Uterus (tissue), 4 donors: ENCODE results near the gene SPATS2L. TPM values are rescaled to one million over a fixed set of nuclear protein-coding genes. Genes with fewer than 3 reads are reported as not detected.

Experiments used
- DNase-seq, 2 donors: peaks; one replicate each; pipeline ENCODE4 v3.0.0-alpha.2; 2019 to 2020
- H3K27ac ChIP-seq, 2 donors: fragments of 200-600 bp; sonication (generic); 1 replicate in 1 of 2; 2 replicates in 1 of 2; pipeline ENCODE4 v1.5.1; 2016 to 2018
- H3K27me3 ChIP-seq, 2 donors: fragments of 200-600 bp; sonication (generic); one replicate each; pipeline ENCODE4 v1.5.1; 2018 to 2019; ENCODE audit warnings: control low read depth in 1 of 2
- H3K36me3 ChIP-seq, 2 donors: fragments of 200-600 bp; sonication (generic); one replicate each; pipeline ENCODE4 v1.5.1; 2019; ENCODE audit warnings: control low read depth in 1 of 2
- H3K4me1 ChIP-seq, 2 donors: fragments of 200-600 bp; sonication (generic); one replicate each; pipeline ENCODE4 v1.5.1; 2018 to 2019; ENCODE audit warnings: control low read depth in 1 of 2
- H3K4me3 ChIP-seq, 2 donors: fragments of 200-600 bp; sonication (generic); 1 replicate in 1 of 2; 2 replicates in 1 of 2; pipeline ENCODE4 v1.5.1; 2018 to 2019; ENCODE audit warnings: mild to moderate bottlenecking in 1 of 2
- H3K9me3 ChIP-seq, 2 donors: fragments of 200-600 bp; sonication (generic); one replicate each; pipeline ENCODE4 v1.5.1; 2019; ENCODE audit warnings: control low read depth in 1 of 2
- CTCF ChIP-seq, 4 experiments: fragments of 200-600 bp in 2 of 4; fragments of 450-650 bp in 2 of 4; sonication (generic) in 2 of 4; IDR thresholded peaks; one replicate each; pipeline ENCODE4 v1.5.1; 2016 to 2019; ENCODE audit warnings: antibody characterized with exemption in 4 of 4, mild to moderate bottlenecking in 2 of 4, moderate library complexity in 1 of 4
- POLR2A ChIP-seq, 2 donors: fragments of 450-650 bp; IDR thresholded peaks; one replicate each; pipeline ENCODE4 v1.6.1; 2016; ENCODE audit warnings: antibody characterized with exemption in 2 of 2, mild to moderate bottlenecking in 1 of 2, moderate library complexity in 1 of 2
- intact Hi-C: fragments of 100-400 bp; cut with DNase I; formaldehyde crosslinking; loops from one replicate; pipeline ENCODE4 v1.15.1; 2023; ENCODE audit warnings: low total_unique reads
- total RNA-seq, 4 donors: library from RNA; depleted of rRNA in 3 of 4; stranded (reverse); fragments of >200 nt in 3 of 4; gene quantifications; one replicate each; pipeline versions ENCODE4 v1.1.0 to v1.2.4, GENCODE V29; 2014 to 2023
- donor health status: DM: yes; HTN: yes; CAD: no.

The SPATS2L gene
- total RNA-seq, 4 donors from 2014 or later, result 20.6 to 99.3 (median 73.1) TPM

- no peak for DNase-seq
- intact Hi-C loops, result no loop called here
- peaks cover 5 to 13% of the 10 kb centered on the region in 2 donors for H3K4me1 ChIP-seq
These were observed 44.4 kb downstream of the SPATS2L start for GRCh38 chr2:200350850-200351285.

GRCh38 chr2:200351815-200352214 is 45.3 kb downstream of the SPATS2L start:
- Histone ChIP-seq H3K36me3 (no peaks in the 10 kb centered on the region), H3K27ac (no peak overlapping the region), H3K4me1 (peaks cover 5 to 13% of the 10 kb centered on the region in 2 donors), H3K4me3 (no peak overlapping the region), H3K27me3 (no peaks in the 10 kb centered on the region), H3K9me3 (no peaks in the 10 kb centered on the region)
- no peak for DNase-seq
- TF ChIP-seq POLR2A (IDR thresholded peaks at IDR 0.05) (no peak), CTCF (IDR thresholded peaks at IDR 0.05) (no peak)
- intact Hi-C loops, result no loop called here

More at GRCh38 chr2:200350850-200351285, 44.4 kb downstream of the SPATS2L start:
- Histone ChIP-seq H3K36me3 (no peaks in the 10 kb centered on the region), H3K4me3 (no peak overlapping the region), H3K27me3 (no peaks in the 10 kb centered on the region), H3K27ac (no peak overlapping the region), H3K9me3 (no peaks in the 10 kb centered on the region)
- no peak for TF ChIP-seq CTCF (IDR thresholded peaks at IDR 0.05)
- TF ChIP-seq POLR2A (IDR thresholded peaks at IDR 0.05), result no peak

GRCh38 chr2:200352636-200353035 is 46.1 kb downstream of the SPATS2L start:
- no peaks in the 10 kb centered on the region for H3K27me3 ChIP-seq
- no peaks in the 10 kb centered on the region for H3K36me3 ChIP-seq
- peaks cover 5 to 13% of the 10 kb centered on the region in 2 donors for H3K4me1 ChIP-seq
- H3K9me3 ChIP-seq, result no peaks in the 10 kb centered on the region
- intact Hi-C loops, result no loop called here
- TF ChIP-seq CTCF (IDR thresholded peaks at IDR 0.05), result no peak
- no peak for TF ChIP-seq POLR2A (IDR thresholded peaks at IDR 0.05)
- H3K4me3 ChIP-seq, result no peak overlapping the region
- H3K27ac ChIP-seq, result peak overlapping the region; percentile 14 to 51
- DNase-seq, result no peak

GRCh38 chr2:200353120-200353519 is 46.6 kb downstream of the SPATS2L start:
- H3K4me1 ChIP-seq, result peaks cover 5 to 12% of the 10 kb centered on the region in 2 donors

GRCh38 chr2:200353874-200354273 is 47.4 kb downstream of the SPATS2L start:
- Histone ChIP-seq H3K27ac (peak overlapping the region in 1 of 2 donors; percentile 51), H3K27me3 (no peaks in the 10 kb centered on the region), H3K4me3 (no peak overlapping the region), H3K36me3 (no peaks in the 10 kb centered on the region), H3K9me3 (no peaks in the 10 kb centered on the region), H3K4me1 (peaks cover 5 to 6% of the 10 kb centered on the region in 2 donors)
- DNase-seq, result no peak
- intact Hi-C loops, result no loop called here
- TF ChIP-seq POLR2A (IDR thresholded peaks at IDR 0.05), result no peak
- TF ChIP-seq CTCF (IDR thresholded peaks at IDR 0.05), result no peak

More at GRCh38 chr2:200353120-200353519, 46.6 kb downstream of the SPATS2L start:
- Histone ChIP-seq H3K9me3 (no peaks in the 10 kb centered on the region), H3K4me3 (no peak overlapping the region), H3K27ac (peak overlapping the region; percentile 14 to 51), H3K36me3 (no peaks in the 10 kb centered on the region), H3K27me3 (no peaks in the 10 kb centered on the region)
- peak in 1 of 2 donors; percentile 24 for DNase-seq
- intact Hi-C loops, result no loop called here
- TF ChIP-seq POLR2A (IDR thresholded peaks at IDR 0.05), result no peak
- no peak for TF ChIP-seq CTCF (IDR thresholded peaks at IDR 0.05)
